ENCODE results near the gene APMAP.

The APMAP gene

GRCh38 chr20:24998121-24998520 lies 5.6 kb upstream of the APMAP start:
- Histone ChIP-seq H3K9ac (ENCODE audit: low read length) (no peak overlapping the region), H3K36me3 (ENCODE audit: control insufficient read depth, insufficient read depth, low read length) (no peaks in the 10 kb centered on the region), H3K4me3 (ENCODE audit: low read length) (no peak overlapping the region), H3K4me1 (ENCODE audit: control insufficient read depth, insufficient read depth, low read length) (peaks cover 28% of the 10 kb centered on the region), H3K27ac (ENCODE audit: low read depth, low read length) (peak overlapping the region; percentile 56), H3K27me3 (ENCODE audit: control insufficient read depth, insufficient read depth, low read length) (no peaks in the 10 kb centered on the region)

DNA sequence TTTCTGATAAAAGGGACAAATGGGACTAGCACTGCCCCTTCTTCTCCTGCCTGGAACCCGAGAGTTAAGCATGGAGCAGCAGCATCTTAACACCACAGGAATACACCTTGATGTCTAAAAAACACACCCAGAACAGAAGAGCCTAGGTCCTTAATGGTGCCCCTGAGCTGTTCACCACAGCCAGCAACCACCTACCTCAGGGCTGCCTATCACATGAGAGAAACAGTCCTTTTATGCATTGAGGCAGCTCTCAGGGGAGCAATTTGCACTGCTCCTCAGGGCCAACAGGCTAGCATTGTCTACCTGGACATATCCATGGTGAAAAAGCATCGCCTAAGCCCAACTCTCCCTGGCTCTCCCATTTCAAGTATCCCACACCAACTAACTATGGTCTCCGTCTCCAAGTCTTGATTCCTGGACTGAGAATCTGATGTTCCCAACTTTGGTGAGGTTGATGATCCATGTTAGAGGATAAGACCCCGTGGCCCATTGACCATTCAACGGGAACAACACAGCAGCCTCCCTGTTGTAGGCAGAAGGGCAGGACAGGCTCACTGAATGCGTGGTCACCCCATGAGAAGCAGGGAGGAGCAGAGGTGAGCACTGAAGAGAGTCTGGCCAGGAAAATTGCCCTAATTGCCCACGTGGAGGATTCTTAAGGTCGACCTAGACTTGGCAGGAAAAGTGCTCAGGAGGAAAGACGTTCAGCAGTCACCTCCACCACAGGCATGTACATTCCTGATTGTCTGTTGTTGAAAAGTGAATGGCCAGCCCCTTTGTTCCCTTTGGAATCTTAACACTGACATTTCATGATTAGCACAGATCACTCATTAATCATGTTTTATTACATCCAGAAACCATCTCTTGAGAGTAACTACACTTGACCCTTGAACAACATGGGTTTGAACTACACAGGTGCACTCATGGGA lies 4.2 kb upstream of the APMAP start:
- no peak overlapping the region for H3K9ac ChIP-seq (ENCODE audit: low read length)
- no peaks in the 10 kb centered on the region for H3K27me3 ChIP-seq (ENCODE audit: control insufficient read depth, insufficient read depth, low read length)
- no peak overlapping the region for H3K4me3 ChIP-seq (ENCODE audit: low read length)
- H3K27ac ChIP-seq (ENCODE audit: low read depth, low read length), result no peak overlapping the region
- H3K4me1 ChIP-seq (ENCODE audit: control insufficient read depth, insufficient read depth, low read length), result peaks cover 30% of the 10 kb centered on the region
- H3K36me3 ChIP-seq (ENCODE audit: control insufficient read depth, insufficient read depth, low read length), result no peaks in the 10 kb centered on the region

DNA sequence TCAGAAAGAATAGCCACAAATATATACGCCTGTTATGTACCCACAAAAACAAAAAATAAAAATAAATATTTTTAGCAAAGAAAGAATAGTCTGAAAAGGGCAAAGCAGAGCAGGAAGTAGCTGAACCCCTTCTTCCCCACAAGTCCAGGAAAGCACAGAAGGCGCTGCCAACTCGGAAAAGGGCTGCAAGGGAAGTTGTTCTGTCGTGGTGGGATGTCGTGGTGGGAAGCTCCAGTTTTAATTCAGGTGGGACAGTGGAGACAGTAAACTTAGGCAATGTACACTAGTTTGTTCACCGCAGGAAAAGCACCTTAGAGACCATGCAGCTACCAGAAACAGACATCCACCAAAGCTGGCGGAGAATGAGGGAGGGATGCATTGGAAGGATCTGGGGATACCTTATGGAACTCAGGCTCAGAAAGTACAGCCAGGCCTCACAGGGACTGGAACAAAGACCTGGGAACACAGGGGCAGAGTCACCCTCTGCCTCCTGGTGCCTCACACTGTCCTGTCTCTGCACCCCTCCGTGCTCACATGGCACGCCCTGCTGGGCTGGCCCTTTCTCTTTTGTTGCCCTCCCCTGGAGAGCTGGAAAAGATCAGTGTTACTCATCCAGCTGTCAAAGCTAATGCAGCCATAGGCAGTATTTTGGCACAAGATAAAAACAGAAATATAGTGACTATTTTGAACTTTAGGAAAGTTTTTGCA lies 3.3 kb upstream of the APMAP start:
- Histone ChIP-seq H3K27me3 (ENCODE audit: control insufficient read depth, insufficient read depth, low read length) (no peaks in the 10 kb centered on the region), H3K9ac (ENCODE audit: low read length) (no peak overlapping the region), H3K27ac (ENCODE audit: low read depth, low read length) (peak overlapping the region; percentile 59), H3K4me1 (ENCODE audit: control insufficient read depth, insufficient read depth, low read length) (peaks cover 33% of the 10 kb centered on the region), H3K4me3 (ENCODE audit: low read length) (no peak overlapping the region), H3K36me3 (ENCODE audit: control insufficient read depth, insufficient read depth, low read length) (no peaks in the 10 kb centered on the region)

DNA sequence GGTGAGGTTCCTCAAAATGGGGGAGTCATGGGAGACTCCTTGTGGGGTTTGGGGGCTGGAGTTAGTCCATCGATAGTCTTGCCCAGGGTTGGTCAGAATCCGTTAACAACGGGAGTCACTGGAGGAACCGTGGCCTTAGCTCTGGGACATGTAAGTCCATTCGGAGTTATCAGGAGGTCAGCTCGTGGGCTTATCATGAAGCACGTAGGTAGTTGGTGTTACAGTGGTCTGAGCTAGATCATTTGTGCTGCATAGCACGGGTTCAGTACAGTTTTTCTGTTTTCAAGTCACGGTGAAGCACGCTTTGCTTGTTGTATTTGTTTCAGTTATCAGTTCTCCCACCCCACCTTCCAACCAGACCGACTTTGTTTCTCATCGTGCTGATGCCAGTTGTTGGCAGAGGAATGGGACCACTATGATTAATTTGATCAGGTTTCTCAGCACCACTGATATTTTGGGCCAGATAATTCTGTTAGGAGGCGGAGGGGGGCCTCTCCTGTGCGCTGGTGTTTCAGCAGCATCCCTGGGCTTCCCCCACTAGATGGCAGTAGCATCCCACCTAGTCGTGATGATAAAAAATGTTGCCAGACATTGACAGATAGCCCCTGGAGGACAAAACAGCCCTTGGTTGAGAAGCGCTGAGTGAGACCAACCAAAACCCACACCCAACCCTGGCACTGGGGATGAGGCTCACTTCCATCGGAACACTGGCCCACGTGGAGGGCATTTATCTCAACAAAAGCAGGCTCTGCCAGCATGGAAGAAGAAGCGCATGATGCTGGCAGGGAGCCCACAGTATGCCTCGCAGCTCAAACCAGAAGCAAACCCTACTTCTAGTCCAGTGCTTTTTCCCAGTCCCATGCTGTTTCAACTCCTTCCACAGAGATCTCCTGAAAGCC lies 2.2 kb upstream of the APMAP start:
- H3K36me3 ChIP-seq (ENCODE audit: control insufficient read depth, insufficient read depth, low read length), result no peaks in the 10 kb centered on the region
- no peak overlapping the region for H3K9ac ChIP-seq (ENCODE audit: low read length)
- H3K4me1 ChIP-seq (ENCODE audit: control insufficient read depth, insufficient read depth, low read length), result peaks cover 25% of the 10 kb centered on the region
- H3K27ac ChIP-seq (ENCODE audit: low read depth, low read length), result peak overlapping the region; percentile 55
- peak overlapping the region; percentile 58 for H3K4me3 ChIP-seq (ENCODE audit: low read length)
- H3K27me3 ChIP-seq (ENCODE audit: control insufficient read depth, insufficient read depth, low read length), result no peaks in the 10 kb centered on the region

DNA sequence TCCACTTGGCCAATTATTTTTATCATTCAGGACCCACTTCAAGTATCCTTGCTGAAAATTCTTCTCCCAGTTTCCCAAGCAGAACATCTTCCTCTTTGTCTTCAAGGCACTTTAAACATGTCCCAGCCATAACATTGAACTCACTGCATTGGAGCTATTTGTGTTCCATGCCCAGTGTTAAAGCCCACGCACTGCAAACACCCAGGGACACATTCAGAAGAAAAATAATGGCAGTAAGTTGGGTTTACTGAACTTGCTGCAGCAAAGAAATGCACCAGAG lies 1.6 kb upstream of the APMAP start:
- no peak overlapping the region for H3K9ac ChIP-seq (ENCODE audit: low read length)
- no peaks in the 10 kb centered on the region for H3K27me3 ChIP-seq (ENCODE audit: control insufficient read depth, insufficient read depth, low read length)
- peak overlapping the region; percentile 29 for H3K27ac ChIP-seq (ENCODE audit: low read depth, low read length)
- H3K4me1 ChIP-seq (ENCODE audit: control insufficient read depth, insufficient read depth, low read length), result peaks cover 25% of the 10 kb centered on the region
- no peaks in the 10 kb centered on the region for H3K36me3 ChIP-seq (ENCODE audit: control insufficient read depth, insufficient read depth, low read length)
- H3K4me3 ChIP-seq (ENCODE audit: low read length), result no peak overlapping the region

DNA sequence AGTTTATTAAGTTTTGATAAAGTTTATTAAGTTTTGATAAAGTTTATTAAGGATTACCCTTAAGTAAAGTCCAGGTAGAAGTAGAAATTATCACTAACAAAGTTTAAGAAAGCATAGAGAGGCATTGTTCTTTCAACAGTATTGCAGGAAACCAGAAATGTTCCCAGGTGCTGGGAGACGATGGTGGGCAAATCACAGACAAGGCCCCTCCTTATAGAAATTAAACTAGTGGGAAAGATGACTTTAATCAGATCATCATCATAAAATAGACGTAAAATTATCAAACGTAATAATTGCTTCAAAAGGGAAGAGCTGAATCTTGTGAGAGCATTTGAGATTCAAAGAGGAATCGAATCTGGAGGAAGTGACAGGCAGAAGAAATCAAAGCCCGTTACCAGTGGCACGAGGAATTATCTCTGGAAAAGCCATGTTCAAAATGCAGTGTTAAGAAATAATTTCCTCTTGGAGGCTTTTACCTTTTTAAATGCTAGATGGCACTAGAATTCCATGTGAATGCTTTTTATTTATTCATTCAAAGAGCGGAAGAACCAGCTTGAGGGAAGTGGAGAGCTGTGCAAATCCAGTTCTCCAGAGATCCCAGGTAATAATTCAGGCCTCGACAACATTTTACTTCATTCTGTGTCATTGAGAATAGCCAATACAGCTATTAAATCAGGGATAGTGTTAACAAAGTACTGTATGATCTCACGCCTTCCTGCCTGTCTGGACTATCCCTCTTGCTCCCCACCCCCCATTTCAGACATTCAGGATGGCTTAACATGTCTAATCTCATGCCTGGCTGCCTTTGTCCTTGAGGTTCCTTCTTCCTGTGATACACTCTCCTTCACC lies 1.0 kb upstream of the APMAP start:
- Histone ChIP-seq H3K4me3 (ENCODE audit: low read length) (peak overlapping the region; percentile 76), H3K4me1 (ENCODE audit: control insufficient read depth, insufficient read depth, low read length) (peaks cover 25% of the 10 kb centered on the region), H3K36me3 (ENCODE audit: control insufficient read depth, insufficient read depth, low read length) (no peaks in the 10 kb centered on the region), H3K27ac (ENCODE audit: low read depth, low read length) (peak overlapping the region; percentile 92), H3K9ac (ENCODE audit: low read length) (no peak overlapping the region), H3K27me3 (ENCODE audit: control insufficient read depth, insufficient read depth, low read length) (no peaks in the 10 kb centered on the region)

DNA sequence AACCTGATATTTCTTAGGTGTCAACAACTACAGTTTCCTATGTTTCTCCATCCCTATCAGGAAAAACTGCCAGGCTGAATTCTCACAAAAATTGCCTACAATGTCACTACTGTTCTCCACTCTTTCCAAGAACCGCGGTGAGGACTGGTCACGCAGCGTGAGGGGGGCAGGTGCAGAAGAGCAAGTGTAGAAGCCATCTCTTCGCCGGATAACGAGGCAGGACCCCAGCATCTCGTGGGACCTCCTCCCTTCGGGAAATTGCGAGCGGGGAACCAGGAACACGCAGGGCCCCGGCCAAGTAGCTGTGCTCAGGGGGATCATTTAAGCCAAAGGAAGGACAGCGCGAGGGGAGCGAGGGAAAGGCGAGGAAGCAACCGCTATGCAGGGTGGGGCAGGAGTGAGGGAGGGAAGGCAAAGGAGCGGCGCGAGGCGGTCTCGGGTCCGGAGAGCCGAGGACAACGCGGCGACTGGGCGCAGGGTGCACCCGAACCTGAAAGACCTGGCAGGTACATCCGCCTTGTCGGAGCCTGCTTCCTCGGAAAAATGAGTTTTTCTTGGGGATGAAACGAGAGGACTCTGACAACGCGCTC lies 559 bp downstream of the APMAP start:
- peak overlapping the region; percentile 80 for H3K9ac ChIP-seq (ENCODE audit: low read length)

DNA sequence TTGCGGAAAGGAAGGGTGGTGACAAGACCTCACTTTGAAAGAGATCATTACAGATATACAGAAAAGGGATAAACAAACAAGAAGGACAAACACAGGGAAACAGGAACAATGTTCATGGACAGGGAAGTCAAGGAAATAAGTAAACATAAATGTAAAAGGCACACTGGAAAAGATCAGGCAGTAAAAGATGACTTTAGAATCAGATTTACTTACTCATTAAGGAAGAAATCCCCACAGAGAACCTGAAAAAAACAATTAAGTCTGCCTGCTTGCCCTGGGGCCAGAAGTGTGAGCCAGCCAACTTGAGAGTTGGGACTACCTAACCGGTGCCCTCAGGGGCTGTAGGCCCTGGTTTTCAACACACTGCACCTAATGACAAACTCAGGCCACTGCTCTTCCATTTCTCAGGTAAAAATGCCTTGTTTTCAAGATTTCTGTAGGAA lies 1.7 kb downstream of the APMAP start:
- H3K4me1 ChIP-seq (ENCODE audit: control insufficient read depth, insufficient read depth, low read length), result peaks cover 17% of the 10 kb centered on the region
- no peak overlapping the region for H3K9ac ChIP-seq (ENCODE audit: low read length)
- H3K36me3 ChIP-seq (ENCODE audit: control insufficient read depth, insufficient read depth, low read length), result no peaks in the 10 kb centered on the region
- no peak overlapping the region for H3K4me3 ChIP-seq (ENCODE audit: low read length)
- no peaks in the 10 kb centered on the region for H3K27me3 ChIP-seq (ENCODE audit: control insufficient read depth, insufficient read depth, low read length)
- H3K27ac ChIP-seq (ENCODE audit: low read depth, low read length), result no peak overlapping the region

More for the DNA sequence above, 559 bp downstream of the APMAP start:
- Histone ChIP-seq H3K27me3 (ENCODE audit: control insufficient read depth, insufficient read depth, low read length) (no peaks in the 10 kb centered on the region), H3K27ac (ENCODE audit: low read depth, low read length) (peak overlapping the region; percentile 92), H3K4me3 (ENCODE audit: low read length) (peak overlapping the region; percentile 92), H3K36me3 (ENCODE audit: control insufficient read depth, insufficient read depth, low read length) (no peaks in the 10 kb centered on the region), H3K4me1 (ENCODE audit: control insufficient read depth, insufficient read depth, low read length) (peaks cover 25% of the 10 kb centered on the region)

DNA sequence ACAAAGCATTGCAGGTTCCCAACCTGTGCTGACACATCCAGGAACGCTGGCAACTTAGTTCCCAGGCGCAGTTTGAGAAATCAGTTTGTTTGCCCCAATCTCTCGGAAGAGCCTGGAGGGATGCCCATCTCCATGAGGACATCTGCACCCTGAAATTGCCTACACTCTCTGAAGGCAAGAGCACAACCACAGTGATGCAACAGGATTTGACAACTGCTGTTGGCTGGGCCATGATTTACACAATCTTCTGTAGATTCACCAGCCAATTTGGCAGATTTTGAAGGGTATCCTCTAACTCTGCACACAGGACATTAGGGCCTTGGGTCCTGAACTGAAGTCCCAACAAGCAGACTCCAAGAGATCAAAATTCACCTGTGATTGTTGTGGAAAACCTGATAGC lies 3.4 kb downstream of the APMAP start:
- Histone ChIP-seq H3K27ac (ENCODE audit: low read depth, low read length) (no peak overlapping the region), H3K27me3 (ENCODE audit: control insufficient read depth, insufficient read depth, low read length) (no peaks in the 10 kb centered on the region), H3K9ac (ENCODE audit: low read length) (no peak overlapping the region), H3K4me3 (ENCODE audit: low read length) (no peak overlapping the region), H3K4me1 (ENCODE audit: control insufficient read depth, insufficient read depth, low read length) (peaks cover 8% of the 10 kb centered on the region), H3K36me3 (ENCODE audit: control insufficient read depth, insufficient read depth, low read length) (no peaks in the 10 kb centered on the region)

DNA sequence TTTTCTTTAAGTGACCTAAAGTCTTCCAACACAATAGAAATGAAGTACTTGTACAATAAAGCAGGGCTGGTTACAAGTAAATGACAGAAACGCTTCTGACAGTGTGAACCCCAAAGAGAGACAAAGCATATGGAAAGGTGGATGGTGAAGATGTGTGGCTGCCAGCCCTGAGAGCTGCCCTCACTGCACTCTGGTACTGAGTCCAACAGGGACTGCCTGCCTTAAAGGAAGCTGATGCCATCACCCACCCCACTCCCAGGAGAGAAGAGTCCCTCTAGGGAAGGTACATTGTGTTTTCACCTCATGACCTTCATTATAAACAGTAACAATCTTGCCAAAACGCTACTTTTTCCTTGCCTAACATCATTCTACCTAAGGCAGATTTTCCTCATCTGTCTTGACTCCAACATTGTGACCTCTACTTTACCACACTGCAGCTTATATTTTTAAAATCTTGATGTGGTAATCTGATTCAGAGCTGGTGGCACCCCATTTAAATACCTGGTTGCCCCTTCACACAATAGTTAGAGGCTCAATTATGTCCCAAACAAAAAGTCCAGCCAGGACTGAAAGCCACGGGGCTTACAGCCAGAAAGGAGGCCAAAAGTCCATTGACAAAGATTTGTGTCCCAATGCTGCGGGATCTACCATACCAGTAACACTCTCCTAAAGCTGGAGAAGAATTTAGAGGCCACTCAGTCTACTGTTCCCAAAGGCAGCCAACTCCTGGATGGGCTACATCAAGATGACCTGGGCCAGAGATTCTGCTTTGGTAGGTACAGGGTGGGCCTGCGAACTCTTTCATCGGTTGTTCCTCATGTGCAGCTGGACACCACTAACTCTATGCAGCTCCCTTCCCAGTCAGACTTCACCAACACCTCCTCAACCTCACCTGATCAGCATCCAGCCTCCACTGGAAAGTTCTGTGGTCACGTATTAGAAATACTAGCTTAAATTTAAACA lies 4.4 kb downstream of the APMAP start:
- peaks cover 3% of the 10 kb centered on the region for H3K36me3 ChIP-seq (ENCODE audit: control insufficient read depth, insufficient read depth, low read length)
- no peaks in the 10 kb centered on the region for H3K27me3 ChIP-seq (ENCODE audit: control insufficient read depth, insufficient read depth, low read length)
- peaks cover 6% of the 10 kb centered on the region for H3K4me1 ChIP-seq (ENCODE audit: control insufficient read depth, insufficient read depth, low read length)
- H3K4me3 ChIP-seq (ENCODE audit: low read length), result no peak overlapping the region
- no peak overlapping the region for H3K27ac ChIP-seq (ENCODE audit: low read depth, low read length)
- no peak overlapping the region for H3K9ac ChIP-seq (ENCODE audit: low read length)

Data from rectal smooth muscle tissue (tissue), 1 donor.